NCI-H2227 treated with DMSO at 0.1 percent for 48 hours (cell line): ENCODE results near the gene USP24.

Source experiments
- DNase-seq: peaks from one replicate; lab custom pipeline; 2025; lab: John Stamatoyannopoulos, UW

Gene USP24

GRCh38 chr1:55055084-55055882 lies 159.9 kb downstream of the USP24 start:
- no peak for DNase-seq

- no peak for DNase-seq
Observed at GRCh38 chr1:55054396-55054795, 160.8 kb downstream of the USP24 start.

- no peak for DNase-seq
Observed at GRCh38 chr1:55053265-55053954, 161.8 kb downstream of the USP24 start.

- no peak for DNase-seq
Observed at GRCh38 chr1:55052221-55053142, 162.7 kb downstream of the USP24 start.

GRCh38 chr1:55051621-55052020 lies 163.5 kb downstream of the USP24 start:
- DNase-seq, result no peak

GRCh38 chr1:55051169-55051568 lies 164.0 kb downstream of the USP24 start:
- DNase-seq, result no peak

GRCh38 chr1:55050283-55050682 lies 164.9 kb downstream of the USP24 start:
- DNase-seq, result no peak

GRCh38 chr1:55049914-55050278 lies 165.3 kb downstream of the USP24 start:
- DNase-seq, result no peak

- no peak for DNase-seq
Observed at GRCh38 chr1:55049271-55049913, 165.8 kb downstream of the USP24 start.

- no peak for DNase-seq
Observed at GRCh38 chr1:55048453-55049270, 166.5 kb downstream of the USP24 start.

GRCh38 chr1:55047611-55048010 lies 167.6 kb downstream of the USP24 start:
- DNase-seq, result no peak

GRCh38 chr1:55046871-55047270 lies 168.3 kb downstream of the USP24 start:
- DNase-seq, result no peak

GRCh38 chr1:55045430-55045829 lies 169.7 kb downstream of the USP24 start:
- DNase-seq, result no peak

GRCh38 chr1:55044617-55045397 lies 170.4 kb downstream of the USP24 start:
- no peak for DNase-seq

- DNase-seq, result no peak
Observed at GRCh38 chr1:55043726-55044125, 171.4 kb downstream of the USP24 start.

- DNase-seq, result no peak
Observed at GRCh38 chr1:55043011-55043410, 172.2 kb downstream of the USP24 start.

- no peak for DNase-seq
Observed at GRCh38 chr1:55041613-55042012, 173.6 kb downstream of the USP24 start.

- DNase-seq, result no peak
Observed at GRCh38 chr1:55040933-55041494, 174.2 kb downstream of the USP24 start.

GRCh38 chr1:55040083-55040932 lies 174.9 kb downstream of the USP24 start:
- no peak for DNase-seq
